ENCODE results near the gene CRELD1. TPM values are rescaled to one million over a fixed set of nuclear protein-coding genes. Genes with fewer than 3 reads are reported as not detected.

CRELD1 gene
- total and polyA plus RNA-seq, 9 donors, result 11.2 to 35.2 (median 29.0) TPM

GRCh38 chr3:9934235-9934621 is 594 bp downstream of the CRELD1 start:
- Histone ChIP-seq H3K27ac (peak overlapping the region; percentile 82 to 87), H3K27me3 (no peaks in the 10 kb centered on the region), H3K4me1 (ENCODE audit: insufficient read depth) (peaks cover 12% of the 10 kb centered on the region), H3K36me3 (no peaks in the 10 kb centered on the region), H3K4me3 (peak overlapping the region; percentile 51), H3K9me3 (no peaks in the 10 kb centered on the region)
- intact Hi-C loops (cut with DNase I), result loop anchor here in 1 of 4 donors (5.0 to 10.0 kb wide), 2 partner anchors 87 to 199 kb away; partner anchors contain the start of gene BRPF1
- TF ChIP-seq, protein P1, sequence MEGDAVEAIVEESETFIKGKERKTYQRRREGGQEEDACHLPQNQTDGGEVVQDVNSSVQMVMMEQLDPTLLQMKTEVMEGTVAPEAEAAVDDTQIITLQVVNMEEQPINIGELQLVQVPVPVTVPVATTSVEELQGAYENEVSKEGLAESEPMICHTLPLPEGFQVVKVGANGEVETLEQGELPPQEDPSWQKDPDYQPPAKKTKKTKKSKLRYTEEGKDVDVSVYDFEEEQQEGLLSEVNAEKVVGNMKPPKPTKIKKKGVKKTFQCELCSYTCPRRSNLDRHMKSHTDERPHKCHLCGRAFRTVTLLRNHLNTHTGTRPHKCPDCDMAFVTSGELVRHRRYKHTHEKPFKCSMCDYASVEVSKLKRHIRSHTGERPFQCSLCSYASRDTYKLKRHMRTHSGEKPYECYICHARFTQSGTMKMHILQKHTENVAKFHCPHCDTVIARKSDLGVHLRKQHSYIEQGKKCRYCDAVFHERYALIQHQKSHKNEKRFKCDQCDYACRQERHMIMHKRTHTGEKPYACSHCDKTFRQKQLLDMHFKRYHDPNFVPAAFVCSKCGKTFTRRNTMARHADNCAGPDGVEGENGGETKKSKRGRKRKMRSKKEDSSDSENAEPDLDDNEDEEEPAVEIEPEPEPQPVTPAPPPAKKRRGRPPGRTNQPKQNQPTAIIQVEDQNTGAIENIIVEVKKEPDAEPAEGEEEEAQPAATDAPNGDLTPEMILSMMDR (IDR thresholded peaks at IDR 0.05), result peak in 1 of 3 donors; percentile 11
- TF ChIP-seq EP300 (IDR thresholded peaks at IDR 0.05), result no peak
- DNase-seq, result peak in 2 of 5 donors; percentile 45 to 49
- WGBS, 3 donors, result 4 to 24% (median 5%) methylated on average over 11 of the region's 11 CpGs

DNA sequence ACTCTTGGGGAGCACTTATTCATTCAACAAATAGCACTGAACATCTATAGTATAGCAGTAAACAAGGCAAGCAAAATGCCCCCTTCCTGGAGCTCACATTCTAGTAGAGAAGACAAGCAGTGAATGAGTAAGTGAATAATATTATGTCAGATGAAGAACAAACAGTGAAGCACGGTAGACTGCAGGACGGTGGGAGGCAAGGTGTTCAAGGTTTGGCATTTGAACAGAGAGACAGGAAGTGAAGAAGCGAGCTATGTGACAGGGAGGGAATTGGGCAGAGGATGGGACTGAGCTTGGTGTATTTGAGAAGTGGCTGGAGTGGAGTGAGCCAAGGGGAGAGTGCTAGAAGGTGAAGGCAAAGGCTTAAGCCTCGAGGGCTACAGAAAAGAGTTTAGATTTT is 1.4 kb downstream of the CRELD1 start:
- Histone ChIP-seq H3K9me3 (no peaks in the 10 kb centered on the region), H3K27me3 (no peaks in the 10 kb centered on the region), H3K36me3 (no peaks in the 10 kb centered on the region), H3K4me1 (ENCODE audit: insufficient read depth) (peaks cover 12% of the 10 kb centered on the region), H3K4me3 (peak overlapping the region; percentile 51), H3K27ac (no peak overlapping the region)
- no peak for DNase-seq
- TF ChIP-seq EP300 (IDR thresholded peaks at IDR 0.05) (no peak), POLR2A (IDR thresholded peaks at IDR 0.05) (no peak)
- TF ChIP-seq, protein P1 (IDR thresholded peaks at IDR 0.05), result no peak
- intact Hi-C loops (cut with DNase I), result loop anchor here in 1 of 4 donors (5.0 to 10.0 kb wide), 2 partner anchors 88 to 200 kb away; partner anchors contain the start of gene BRPF1
- 40 to 63% (median 51%) methylated on average over 4 of the region's 4 CpGs for WGBS, 3 donors

DNA sequence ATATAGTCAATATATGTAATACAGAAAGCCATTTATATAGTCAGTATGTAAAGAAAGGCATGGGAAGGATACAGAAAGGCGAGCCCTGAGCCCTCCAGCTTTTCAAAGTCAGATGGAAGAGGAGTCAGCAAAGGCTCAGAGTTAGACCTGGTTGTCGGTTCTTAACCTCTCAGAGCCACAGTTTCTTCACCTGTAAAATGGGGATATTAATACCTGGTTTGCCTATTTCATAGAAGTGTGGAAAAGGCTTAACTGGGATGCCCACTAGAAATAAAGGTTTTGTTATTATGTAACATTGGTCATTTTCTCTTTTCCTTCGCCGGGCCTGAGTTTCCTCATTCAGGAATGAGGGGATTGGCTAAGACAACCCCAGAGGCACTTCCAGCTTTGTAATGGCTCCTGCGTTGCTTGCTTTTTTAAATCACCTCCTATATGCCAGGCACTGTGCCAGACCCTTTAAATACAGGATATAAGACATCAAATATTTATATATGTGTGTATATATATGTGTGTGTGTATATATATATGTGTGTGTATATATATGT is 2.4 kb downstream of the CRELD1 start:
- peaks cover 12% of the 10 kb centered on the region for H3K4me1 ChIP-seq (ENCODE audit: insufficient read depth)
- TF ChIP-seq, protein P1 (IDR thresholded peaks at IDR 0.05), result no peak
- no peak for TF ChIP-seq POLR2A (IDR thresholded peaks at IDR 0.05)

DNA sequence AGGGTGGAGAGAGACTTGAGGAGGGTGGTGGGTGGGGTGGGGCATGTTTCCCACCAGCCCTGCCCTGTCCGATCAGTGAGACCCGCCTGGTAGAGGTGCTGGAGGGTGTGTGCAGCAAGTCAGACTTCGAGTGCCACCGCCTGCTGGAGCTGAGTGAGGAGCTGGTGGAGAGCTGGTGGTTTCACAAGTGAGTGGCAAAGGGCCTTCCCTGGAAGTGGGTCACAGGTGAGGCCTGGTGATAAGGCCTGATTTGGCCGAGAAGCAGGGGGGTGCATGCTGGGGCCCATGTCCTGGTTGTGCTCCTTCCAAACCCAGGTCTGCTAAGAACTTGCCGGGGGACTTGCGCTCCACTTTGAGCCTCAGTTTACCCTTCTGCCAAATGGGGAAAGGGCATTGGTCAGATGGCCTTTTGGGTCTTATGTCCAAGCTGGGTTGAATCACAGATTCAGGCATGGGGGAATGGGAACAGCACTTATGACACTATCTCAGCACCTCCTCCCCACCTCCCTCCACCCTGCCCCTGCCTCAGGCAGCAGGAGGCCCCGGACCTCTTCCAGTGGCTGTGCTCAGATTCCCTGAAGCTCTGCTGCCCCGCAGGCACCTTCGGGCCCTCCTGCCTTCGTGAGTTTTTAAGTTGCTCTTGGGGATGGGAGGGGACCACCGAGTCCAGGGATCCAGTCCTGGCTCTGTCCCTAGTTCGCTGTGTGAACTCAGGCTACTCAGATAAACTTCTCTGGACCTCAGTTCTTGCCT is 4.0 kb downstream of the CRELD1 start:
- H3K9me3 ChIP-seq, result no peaks in the 10 kb centered on the region
- H3K36me3 ChIP-seq, result no peaks in the 10 kb centered on the region
- peaks cover 10% of the 10 kb centered on the region for H3K4me1 ChIP-seq (ENCODE audit: insufficient read depth)
- H3K27ac ChIP-seq, result no peak overlapping the region
- no peaks in the 10 kb centered on the region for H3K27me3 ChIP-seq
- H3K4me3 ChIP-seq, result no peak overlapping the region
- WGBS, 3 donors, result 93 to 95% (median 93%) methylated on average over 13 of the region's 13 CpGs
- DNase-seq, result no peak
- intact Hi-C loops (cut with DNase I), result loop anchor here in 1 of 4 donors (10.0 kb wide), 1 partner anchor 203 kb away; the partner anchor contains the start of gene BRPF1
- no peak for TF ChIP-seq EP300 (IDR thresholded peaks at IDR 0.05)
- TF ChIP-seq, protein P1 (IDR thresholded peaks at IDR 0.05), result no peak
- TF ChIP-seq POLR2A (IDR thresholded peaks at IDR 0.05), result no peak

More for the DNA sequence above, 2.4 kb downstream of the CRELD1 start:
- 87 to 92% (median 91%) methylated on average over 5 of the region's 5 CpGs for WGBS, 3 donors
- intact Hi-C loops (cut with DNase I), result loop anchor here in 1 of 4 donors (10.0 kb wide), 1 partner anchor 201 kb away; the partner anchor contains the start of gene BRPF1
- H3K36me3 ChIP-seq, result no peaks in the 10 kb centered on the region
- DNase-seq, result no peak
- H3K9me3 ChIP-seq, result no peaks in the 10 kb centered on the region
- no peak overlapping the region for H3K27ac ChIP-seq
- no peak overlapping the region for H3K4me3 ChIP-seq
- H3K27me3 ChIP-seq, result no peaks in the 10 kb centered on the region

Data from ovary (tissue), 9 donors.